HL-60/S4 treated with retinoic acid at 250 ng/mL for 4 days and 3 days (cell line): Measurements from ENCODE around the gene PPP1R26.
"Not testable (repeated sequence)": the region's sequence is repeated elsewhere in the genome, so short reads cannot be mapped to it uniquely, and the experiment has no call there.

Experiments
- in situ Hi-C: fragments of 300-500 bp; cut with MboI; formaldehyde crosslinking; loops from 2 replicates; pipeline ENCODE4 v1.7.0; 2022; ENCODE audit warnings: low sequenced_read_pairs

PPP1R26 gene

GRCh38 chr9:135504262-135505243, 25.0 kb downstream of the PPP1R26 start:
- in situ Hi-C loops = no loop called here

- in situ Hi-C loops = no loop called here
These were observed 26.0 kb downstream of the PPP1R26 start for GRCh38 chr9:135505406-135506187.

- in situ Hi-C loops = no loop called here
These were observed 26.9 kb downstream of the PPP1R26 start for GRCh38 chr9:135506327-135507103.

- in situ Hi-C loops = no loop called here
These were observed 27.8 kb downstream of the PPP1R26 start for GRCh38 chr9:135507104-135508035.

- in situ Hi-C loops = no loop called here
These were observed 28.7 kb downstream of the PPP1R26 start for GRCh38 chr9:135508211-135508820.

GRCh38 chr9:135509458-135509857, 29.9 kb downstream of the PPP1R26 start:
- in situ Hi-C loops = no loop called here

GRCh38 chr9:135512241-135512603, 32.6 kb downstream of the PPP1R26 start:
- in situ Hi-C loops = no loop called here

GRCh38 chr9:135512904-135513303, 33.3 kb downstream of the PPP1R26 start:
- in situ Hi-C loops = no loop called here

- in situ Hi-C loops = no loop called here
These were observed 33.8 kb downstream of the PPP1R26 start for GRCh38 chr9:135513351-135513846.

GRCh38 chr9:135513906-135514305, 34.3 kb downstream of the PPP1R26 start:
- in situ Hi-C loops = not testable (repeated sequence)

GRCh38 chr9:135514342-135515082, 34.9 kb downstream of the PPP1R26 start:
- in situ Hi-C loops = no loop called here

GRCh38 chr9:135515083-135515951, 35.7 kb downstream of the PPP1R26 start:
- in situ Hi-C loops = no loop called here

GRCh38 chr9:135516132-135516860, 36.7 kb downstream of the PPP1R26 start:
- in situ Hi-C loops = no loop called here

- in situ Hi-C loops = no loop called here
These were observed 37.8 kb downstream of the PPP1R26 start for GRCh38 chr9:135517407-135517822.

GRCh38 chr9:135519179-135519971, 39.8 kb downstream of the PPP1R26 start:
- in situ Hi-C loops = no loop called here

GRCh38 chr9:135520916-135521607, 41.5 kb downstream of the PPP1R26 start, which contains the start of gene LCN1:
Gene LCN1, plus strand, starts transcription at chr9:135521440. Its CDS starts 58 bp downstream, at chr9:135521498.
- in situ Hi-C loops = no loop called here
